DMS 273 treated with DMSO at 0.1 percent for 48 hours (cell line): Measurements from ENCODE around the gene APOB.

Experiments
- DNase-seq: peaks from one replicate; lab custom pipeline; 2025; lab: John Stamatoyannopoulos, UW

APOB gene

DNA sequence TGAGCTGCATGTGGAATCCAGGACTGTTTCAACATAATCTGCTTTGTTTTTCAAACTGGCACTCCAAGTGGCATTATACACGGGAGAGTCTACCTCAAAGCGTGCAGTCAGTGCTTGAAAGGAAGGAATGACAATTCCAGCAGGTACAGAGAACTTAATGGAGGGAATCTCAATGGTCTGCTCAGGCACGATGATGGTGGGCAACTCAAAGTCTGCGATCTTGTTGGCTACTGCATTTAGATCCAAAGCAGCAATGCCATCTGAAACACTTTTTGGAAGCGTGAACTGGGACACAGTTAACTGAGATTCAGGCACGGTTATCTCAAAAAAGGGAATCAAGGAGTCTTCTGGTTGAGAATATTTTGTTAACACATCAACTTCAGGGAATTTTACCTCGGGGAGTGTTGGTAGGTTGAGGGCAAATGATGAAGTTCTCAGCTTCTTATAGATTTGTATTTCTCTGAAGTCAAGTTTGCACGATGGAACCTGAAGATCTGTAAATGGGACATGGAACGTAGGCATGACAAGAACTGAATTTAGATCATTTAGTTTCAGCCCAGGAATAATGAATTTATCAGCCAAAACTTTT lies 38.7 kb downstream of the APOB start:
- no peak for DNase-seq

DNA sequence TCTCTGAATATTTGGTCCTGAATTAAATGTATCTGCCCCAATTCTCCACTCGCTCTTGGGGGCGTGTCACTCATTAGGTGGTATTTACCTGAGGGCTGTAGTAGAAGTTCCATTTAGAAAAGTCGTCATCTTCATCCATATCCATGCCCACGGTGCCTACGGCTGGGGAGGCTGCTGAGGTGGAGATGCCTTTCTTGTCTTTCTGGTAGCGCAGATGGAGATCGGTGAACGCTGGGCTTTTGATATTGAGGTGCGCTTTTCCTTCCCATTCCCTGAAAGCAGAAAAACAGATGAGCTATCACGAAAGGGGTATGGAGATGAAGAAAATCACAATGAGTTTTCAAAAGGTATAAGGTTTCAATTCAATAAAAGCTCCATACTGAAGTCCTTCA lies 39.7 kb downstream of the APOB start:
- no peak for DNase-seq

DNA sequence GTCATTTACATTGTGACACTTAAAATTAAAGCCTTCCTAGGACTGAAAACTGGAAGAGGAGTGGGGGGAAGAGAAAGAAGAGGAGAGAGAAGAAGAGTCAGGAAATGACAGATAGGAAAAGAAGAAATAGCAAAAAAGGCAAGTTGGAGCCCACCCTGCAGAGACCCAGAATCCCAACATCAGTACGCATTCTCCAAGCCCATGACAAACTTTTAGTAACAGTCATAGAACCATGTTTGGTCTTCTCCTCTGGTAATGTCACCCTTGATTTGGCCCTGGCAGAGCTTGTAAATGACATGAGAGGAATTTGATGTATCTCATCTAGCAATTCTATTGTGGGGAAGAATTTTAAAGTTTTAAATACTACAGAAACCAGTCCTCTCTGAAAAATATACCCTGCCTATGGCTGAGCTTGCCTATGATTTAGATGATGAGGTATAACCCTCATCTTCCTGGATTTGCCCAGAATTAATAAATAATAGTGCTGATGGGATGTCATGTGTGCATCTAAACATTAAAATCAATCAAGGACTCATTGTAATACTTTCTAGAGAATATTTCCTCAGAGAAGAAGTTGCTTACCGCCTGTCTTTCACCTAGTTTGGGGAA lies 40.2 kb downstream of the APOB start:
- no peak for DNase-seq

DNA sequence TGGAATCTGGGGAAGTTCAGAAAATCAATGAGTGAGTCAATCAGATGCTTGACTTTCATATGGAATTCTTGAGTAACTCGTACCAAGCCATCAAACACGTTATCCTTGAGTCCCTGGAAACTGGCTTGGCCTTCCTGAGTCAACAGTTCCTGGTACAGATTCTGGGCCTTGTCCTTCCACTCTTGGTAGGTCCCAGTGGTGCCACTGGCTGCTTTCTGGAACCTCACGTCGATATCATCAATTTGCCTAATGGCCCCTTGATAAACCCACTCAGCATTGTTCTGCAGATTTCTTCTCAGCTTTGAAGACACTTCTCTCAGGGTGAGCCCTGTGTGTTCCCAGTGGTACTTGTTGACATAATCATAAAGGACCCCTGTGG lies 41.1 kb downstream of the APOB start:
- no peak for DNase-seq

DNA sequence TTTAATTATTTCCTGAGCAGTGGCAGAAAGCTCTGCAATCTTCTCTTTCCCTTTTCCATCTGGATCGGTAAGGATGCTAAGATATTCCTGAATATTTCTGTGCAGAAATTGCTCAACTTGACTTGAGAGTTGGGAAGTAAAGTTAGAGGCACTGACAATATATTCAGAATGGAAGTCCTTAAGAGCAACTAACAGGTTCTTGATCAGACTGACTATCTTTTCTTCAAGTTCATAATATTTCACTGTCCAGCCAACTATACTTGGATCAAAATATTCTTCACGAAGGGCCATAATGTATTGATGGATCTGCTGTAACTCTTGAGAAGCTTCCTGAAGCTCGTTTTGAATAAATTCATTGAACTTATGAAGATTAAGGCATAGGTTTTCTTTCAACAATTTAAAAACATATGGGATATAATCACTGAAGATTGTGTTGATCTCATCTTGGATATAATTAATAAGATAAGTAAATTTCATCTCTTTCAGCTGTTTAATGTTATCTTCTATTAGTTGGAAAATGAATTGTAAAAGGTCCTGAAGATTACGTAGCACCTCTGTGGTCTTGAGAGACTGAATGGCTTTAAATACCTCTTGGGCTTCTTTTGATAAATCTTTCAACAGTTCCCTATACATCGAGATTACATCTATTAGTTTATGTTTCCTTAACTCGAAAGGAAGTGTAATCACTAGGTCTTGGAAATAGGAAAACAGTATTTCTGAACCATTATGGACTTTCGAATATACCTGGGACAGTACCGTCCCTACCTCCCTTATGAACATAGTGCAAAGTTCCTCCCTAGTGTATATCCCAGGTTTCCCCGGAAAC lies 41.7 kb downstream of the APOB start:
- no peak for DNase-seq

DNA sequence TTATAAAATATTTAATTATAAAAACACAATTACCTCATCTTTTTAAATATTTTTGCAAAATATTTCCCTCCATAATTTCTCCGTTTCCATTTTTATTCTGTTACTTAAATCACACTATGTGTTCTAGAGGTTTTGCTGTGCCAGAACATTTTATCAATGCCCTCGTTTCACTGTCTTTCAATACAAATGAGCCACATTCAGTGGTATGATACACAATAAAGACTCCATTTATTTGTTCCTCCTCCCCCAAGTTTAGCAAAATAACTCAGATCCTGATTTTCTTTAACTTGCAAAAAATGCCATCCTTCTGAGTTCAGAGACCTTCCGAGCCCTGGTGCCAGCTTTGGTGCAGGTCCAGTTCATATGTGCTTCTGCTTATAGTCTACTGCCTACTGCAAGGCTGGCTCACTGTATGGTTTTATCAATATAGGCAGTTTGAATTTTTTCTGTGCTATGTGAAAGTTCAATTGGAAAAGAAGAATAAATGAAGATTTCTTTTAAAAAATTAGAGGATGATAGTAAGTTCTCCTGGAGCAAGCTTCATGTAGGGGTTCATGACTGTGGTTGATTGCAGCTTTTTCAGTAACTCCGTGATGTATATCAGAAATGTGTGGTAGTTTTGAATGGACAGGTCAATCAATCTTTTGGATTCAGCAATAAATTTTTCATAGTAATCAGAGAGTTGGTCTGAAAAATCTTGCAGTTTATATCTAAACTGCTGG lies 42.5 kb downstream of the APOB start:
- DNase-seq: no peak

DNA sequence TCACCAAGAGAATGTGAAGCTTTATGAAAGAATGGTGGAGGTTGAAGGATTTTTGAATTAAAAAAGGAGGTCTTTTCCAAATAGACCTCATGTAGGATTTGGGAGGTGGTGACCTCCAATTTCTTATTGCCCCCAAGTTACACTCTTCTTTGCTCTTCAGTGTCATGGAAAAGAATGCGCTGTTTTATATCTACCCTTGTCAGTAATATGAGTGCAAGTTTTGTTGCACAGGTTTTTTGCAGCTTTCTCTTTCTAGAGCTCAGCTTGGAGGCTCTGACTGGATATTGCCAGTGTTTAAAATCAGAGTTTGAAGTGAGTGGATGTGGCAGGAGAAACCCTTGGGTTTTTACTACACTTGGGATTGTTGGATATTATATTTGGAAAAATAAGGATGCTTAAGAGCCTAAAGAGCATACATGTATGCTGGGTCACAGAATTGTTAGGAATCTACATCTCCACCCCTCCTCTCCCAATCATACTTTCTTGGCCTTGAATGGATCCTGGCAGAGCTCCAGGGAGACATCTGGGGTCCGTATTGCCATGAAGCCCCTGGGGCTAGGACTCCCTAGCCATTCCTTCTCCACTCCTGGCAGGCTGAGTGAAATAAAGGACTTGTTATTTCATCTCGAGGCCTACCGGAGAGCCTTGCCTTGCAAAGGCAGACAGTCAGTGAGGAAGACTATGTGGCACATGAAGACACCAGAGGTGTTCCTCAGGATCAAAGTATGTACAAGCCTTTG lies 43.8 kb downstream of the APOB start:
- DNase-seq: no peak

DNA sequence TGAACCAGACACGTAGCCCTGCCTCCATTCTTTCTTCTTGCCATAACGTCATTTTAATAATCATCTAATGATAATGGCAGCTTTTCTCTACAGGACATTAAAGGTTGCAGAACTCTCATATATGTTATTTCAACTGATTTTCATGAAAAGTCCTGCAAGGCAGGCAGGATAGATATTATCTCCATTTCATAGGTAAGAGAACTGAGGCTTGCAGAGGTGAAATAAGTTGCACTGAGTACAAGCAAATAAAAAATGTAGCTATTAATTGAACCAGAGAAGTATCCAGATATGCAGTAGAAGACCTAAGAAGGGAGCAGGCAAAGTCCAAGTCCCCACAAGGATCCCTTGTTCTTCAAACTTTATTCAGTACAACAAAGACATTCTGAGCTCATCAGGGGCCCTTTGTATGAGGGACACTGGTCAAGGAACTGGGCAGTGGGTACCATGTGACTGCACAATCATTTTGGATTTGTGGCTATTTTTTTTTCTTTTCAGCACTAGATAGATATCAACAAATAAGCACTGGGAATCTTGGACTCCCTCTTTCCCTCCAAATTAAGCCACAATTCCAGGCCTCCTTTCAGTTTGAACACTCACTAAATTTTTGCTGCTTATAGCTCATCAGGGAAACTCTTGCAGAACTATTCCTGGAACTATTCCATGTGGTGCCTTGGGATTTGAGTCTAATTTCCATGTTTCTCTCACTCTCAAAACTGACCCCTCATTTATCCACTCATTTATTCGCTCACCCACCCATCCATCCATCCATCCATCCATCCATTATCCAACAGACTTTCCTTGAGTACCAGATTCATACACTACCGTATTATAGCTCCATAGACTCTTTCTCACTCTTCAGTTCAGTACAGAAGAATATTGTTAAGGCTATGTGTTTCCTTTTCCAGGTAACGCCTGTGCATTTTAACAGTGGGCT lies 44.6 kb downstream of the APOB start:
- DNase-seq: no peak

DNA sequence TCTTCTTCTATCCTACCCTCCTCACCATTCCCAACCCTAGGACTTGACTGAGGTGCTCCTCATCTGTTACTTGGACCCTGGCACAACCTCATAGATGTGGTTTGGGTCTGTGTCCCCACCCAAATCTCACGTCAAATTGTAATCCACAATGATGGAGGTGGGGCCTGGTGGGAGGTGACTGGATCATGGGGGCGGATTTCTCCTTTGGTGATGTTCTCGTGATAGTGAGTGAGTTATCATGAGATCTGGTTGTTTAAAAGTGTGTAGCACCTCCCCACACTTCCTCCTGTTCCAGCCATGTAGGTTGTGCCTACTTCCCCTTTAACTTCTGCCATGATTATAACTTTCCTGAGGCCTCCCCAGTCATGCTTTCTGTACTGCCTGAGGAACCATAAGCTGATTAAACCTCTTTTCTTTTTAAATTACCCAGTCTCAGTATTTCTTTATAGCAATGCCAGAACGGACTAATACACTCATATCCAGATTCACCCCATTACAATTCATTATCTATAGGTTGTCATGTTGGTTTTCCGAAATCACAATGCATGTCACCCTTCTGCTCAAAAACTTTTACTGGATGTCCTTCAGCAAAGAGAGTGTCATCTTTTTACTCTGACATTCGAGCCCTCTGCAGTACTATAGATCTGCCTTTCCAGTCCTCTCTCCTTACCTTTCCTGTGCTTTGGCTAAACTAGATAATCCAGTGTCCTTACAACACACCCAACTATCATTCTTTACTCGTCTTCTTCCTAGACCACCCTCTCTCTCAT lies 45.7 kb downstream of the APOB start:
- DNase-seq: no peak

DNA sequence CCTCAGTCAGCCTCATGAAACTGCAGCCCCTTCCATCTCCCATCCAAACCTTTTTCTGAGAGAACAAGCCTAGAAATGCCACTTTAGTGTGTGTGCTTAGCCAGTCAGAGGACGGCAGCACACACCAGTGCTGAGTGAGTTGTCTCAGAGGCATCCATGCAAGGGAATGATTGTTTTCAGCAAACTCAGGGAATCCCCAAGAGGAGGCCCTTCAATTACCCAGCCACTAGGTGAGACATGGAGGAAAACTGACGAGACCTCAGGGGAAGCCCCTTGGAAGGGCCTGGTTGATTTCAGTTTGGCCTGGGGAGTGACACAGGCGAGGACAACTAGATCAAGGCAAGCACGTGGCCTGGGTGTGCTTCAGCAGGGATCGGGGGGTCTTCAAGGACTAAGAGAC lies 49.7 kb downstream of the APOB start:
- DNase-seq: no peak

DNA sequence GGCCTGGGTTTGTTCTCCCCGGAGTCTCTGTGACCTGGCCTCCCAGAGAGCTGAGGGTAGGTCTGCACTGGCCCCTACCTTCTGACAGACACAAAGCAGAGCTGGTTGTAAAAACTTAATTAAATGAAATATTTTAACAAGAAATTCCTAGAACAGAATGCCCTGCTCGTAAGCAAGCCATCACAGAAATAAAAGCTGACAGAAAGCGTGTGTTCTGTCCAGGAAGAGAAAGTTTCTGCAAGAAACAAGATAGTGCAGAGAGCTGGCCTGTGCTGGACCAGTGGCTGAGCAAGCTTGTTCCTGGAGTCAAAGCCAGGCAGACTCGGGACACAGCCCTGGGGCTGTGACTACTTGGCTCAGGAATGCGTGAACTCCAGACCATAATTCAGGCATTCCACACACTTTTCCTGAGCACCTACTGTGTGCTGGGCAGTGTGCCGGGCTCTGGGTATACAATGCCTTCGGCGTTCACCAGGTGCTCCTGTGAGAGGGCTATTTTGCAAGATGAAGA lies 51.6 kb downstream of the APOB start:
- no peak for DNase-seq

DNA sequence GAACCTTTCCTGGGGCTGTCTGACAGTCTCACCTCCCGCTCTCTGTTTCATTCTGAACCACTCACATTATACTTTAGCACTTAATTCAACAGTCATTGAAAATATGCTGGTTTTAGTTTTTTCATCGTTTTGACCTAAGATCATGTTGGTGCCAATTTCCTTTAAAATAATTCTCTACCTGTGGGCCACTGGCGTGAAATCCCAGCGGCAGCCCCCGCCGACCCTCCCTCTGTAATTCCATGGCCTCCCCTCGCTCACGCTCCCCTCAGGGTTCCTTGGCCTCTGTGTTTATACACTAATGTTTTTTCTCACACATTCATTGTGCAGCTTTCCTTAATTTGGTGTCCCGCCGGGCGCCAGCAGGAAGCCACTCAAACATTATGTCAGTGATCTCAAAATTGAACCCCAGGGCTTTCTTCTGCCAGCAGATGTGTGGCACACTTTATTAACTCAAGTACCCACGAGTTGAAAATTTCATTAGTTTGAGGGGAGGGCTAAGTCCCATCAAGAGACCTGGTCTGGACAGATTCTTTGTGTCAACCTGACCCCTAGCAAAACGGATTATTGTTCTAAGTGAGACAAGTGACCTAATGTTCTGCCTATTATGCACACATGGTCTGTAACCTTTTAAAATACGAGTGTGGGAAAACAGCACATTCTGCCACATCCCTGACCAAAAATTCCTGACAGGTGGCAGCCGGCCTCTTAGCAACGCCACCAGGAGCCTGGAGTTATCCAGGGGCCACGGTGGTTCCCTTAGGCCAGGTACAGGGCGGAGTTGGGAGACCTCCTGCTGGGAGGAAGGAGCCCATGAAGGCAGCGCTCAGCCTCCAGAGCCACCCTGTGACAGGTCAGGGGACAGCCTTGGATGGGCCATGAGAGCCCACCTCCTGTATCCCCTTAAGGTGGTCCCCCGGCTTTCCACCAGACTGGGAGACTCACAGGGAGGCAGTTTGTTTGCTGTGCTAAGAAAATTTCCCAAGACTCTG lies 53.1 kb downstream of the APOB start:
- no peak for DNase-seq

DNA sequence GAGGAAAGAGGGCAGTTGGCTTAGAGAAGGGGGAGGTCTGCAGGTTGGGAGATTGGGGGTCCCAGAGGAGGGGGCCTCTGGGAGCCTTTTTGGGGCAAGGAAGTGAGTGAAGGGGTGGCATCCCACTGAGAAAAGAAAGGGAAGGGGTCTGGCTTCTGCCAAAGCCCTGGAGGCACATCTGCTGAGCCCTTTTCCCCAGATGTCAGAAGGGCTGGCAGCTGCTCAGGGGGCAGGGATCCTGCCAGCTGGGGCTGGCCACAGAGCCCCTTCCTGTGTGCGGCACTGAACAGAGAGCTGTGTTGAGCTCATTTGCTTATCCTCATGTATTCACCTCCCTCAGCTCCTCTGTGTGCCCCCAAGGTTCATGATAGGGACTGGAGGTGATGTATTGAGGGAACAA lies 54.5 kb downstream of the APOB start:
- DNase-seq: no peak

DNA sequence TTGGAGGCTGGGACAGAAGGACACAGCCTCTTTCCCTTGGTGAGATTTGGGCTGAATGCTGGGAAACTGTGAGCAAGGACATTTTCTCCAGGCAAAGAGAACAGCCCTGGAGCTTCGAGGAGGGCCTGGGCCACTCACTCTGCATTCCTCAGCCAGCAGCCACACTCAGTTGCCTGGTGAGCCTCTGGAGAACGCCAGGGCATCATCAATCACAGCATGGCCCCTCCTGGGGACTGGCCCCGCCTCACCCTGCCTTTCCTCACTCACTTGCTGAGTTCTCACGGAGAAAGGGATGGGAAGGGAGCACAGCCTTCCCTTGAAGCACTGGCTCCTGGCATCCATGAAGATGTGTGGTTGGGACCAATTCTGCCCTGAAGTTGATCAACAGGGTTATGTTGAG lies 55.0 kb downstream of the APOB start:
- no peak for DNase-seq

DNA sequence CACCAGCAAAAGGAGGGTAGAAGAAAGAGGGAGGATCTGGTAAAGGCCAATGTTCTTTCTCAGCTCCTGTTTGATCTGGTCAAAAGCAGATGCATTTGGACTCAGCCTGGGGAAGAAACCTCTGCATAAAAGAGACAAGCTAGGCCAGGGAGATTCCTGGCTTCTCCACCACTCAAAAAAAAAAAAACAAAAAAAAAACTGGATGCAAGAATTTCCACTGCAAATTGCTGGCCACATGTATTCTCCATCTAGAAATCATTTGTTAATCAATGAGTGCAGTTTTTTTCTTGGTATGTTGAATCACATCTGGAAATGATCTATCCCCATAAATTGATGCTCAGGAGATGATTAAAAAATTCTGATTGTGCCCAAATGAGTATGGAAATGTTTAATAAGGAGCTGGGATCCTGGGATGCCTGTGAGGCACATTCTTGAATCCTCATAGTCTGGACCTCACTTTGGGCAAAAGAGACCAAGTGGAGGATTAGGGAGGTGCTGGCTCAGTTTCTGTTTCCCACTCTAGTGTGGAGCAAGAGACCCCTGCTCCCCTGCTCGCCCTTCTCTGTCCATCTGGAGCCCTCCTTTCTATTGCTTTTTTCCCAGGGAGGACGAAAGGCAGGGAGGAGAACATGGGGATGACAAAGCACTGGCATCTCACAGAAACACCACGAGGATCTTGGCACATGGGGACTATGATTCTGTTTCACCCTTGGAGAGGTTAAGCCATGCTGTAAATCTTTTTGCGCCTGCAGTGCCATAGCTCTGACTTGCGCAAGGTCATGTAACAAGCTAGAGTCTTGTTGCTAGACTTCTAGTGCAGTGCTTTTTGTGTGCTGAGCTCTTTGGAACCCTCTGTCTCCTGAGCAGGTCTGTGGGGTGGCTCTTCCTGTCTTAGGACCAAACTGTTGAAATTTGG lies 57.6 kb downstream of the APOB start:
- no peak for DNase-seq

DNA sequence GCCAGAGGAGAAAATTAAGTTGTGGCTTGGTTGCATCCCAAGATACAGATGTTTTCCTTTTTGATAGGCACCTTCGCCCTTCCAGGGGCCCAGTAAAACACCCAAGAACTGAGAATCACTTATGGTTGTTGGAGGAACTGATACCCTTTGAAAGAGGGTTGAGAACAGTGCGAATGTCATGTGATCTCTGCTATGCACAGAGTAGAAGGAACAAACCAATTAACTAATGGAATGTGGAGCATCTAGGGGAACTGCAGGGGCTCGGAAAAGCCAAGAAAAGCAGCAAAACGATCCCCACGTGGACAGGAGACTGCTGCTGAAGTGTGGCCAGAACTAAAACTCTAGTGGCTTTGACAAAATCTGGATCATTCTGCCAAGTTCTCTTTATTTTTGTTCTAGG lies 58.8 kb downstream of the APOB start:
- DNase-seq: no peak

DNA sequence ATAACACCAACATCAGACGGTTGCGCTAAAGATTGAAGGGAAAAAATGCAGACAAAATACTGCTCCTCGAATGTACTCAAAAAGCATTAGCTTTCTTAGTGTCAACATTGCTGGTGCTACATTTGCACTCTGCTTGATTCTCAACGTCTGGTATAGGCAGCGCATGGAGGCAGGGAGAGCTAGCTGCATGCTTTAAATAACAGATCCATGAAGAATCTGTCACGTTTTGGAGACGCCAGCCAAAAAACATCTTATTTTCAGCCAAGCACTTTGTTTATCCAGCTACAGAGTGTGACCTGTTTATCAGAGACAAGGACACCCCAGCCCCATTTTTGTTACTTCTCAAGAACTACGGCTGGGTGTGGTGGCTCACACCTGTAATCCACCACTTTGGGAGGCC lies 59.5 kb downstream of the APOB start:
- DNase-seq: no peak

DNA sequence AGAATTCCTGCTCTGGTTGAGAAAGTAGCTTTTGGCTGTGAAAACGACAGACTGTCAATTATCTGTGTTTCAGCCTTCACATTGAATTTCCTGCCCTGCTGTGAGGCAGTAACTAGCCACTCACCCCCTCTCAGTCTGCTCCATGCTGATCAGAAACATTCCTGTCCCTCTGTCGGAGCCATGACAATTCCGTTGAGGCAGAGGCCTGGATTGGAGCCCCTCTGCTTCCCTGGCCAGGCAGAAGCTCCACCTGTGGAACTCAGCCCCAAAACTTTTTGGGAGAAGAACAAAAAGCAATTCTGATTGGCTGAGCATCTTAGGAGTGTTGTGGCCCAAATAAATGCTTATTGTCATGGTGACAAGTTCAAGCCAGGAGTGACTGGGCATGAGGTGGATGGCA lies 60.0 kb downstream of the APOB start:
- no peak for DNase-seq
